Activated gamma-delta T cell treated with Interleukin-2 at 50 U/mL for 16 hours (primary cell): ENCODE data around the gene CPSF7.
"Not testable (repeated sequence)": the region's sequence is repeated elsewhere in the genome, so short reads cannot be mapped to it uniquely, and the experiment has no call there.

Source experiments
- DNase-seq: peaks from one replicate; pipeline ENCODE4 v3.0.0-alpha.2; 2020

The CPSF7 gene

GRCh38 chr11:61429691-61430582, at the start of gene CPSF7, which contains the start of gene SDHAF2:
Gene CPSF7 (minus strand): TSS chr11:61429975. CDS start chr11:61429235, 740 bp downstream.
Gene SDHAF2 (plus strand): TSS chr11:61430124. CDS start chr11:61430147, 23 bp downstream.
- DNase-seq: peak; percentile 98

GRCh38 chr11:61477727-61478148, 48.0 kb upstream of the CPSF7 start:
- peak; percentile 51 for DNase-seq

- DNase-seq: no peak
These were observed 47.4 kb upstream of the CPSF7 start for GRCh38 chr11:61477126-61477525.

GRCh38 chr11:61476371-61476770, 46.6 kb upstream of the CPSF7 start:
- no peak for DNase-seq

- DNase-seq: no peak
These were observed 45.7 kb upstream of the CPSF7 start for GRCh38 chr11:61475433-61475832.

- DNase-seq: no peak
These were observed 44.4 kb upstream of the CPSF7 start for GRCh38 chr11:61474013-61474643.

- DNase-seq: no peak
These were observed 43.7 kb upstream of the CPSF7 start for GRCh38 chr11:61473370-61474012.

- no peak for DNase-seq
These were observed 43.1 kb upstream of the CPSF7 start for GRCh38 chr11:61472868-61473267.

GRCh38 chr11:61472282-61472681, 42.5 kb upstream of the CPSF7 start:
- no peak for DNase-seq

- DNase-seq: no peak
These were observed 38.2 kb upstream of the CPSF7 start for GRCh38 chr11:61468002-61468401.

GRCh38 chr11:61467602-61468001, 37.8 kb upstream of the CPSF7 start:
- not testable (repeated sequence) for DNase-seq

- DNase-seq: no peak
These were observed 31.2 kb upstream of the CPSF7 start for GRCh38 chr11:61460986-61461385.

GRCh38 chr11:61460474-61460881, 30.7 kb upstream of the CPSF7 start:
- no peak for DNase-seq

- DNase-seq: no peak
These were observed 24.7 kb upstream of the CPSF7 start for GRCh38 chr11:61454520-61454919.

GRCh38 chr11:61453695-61454094, 23.9 kb upstream of the CPSF7 start:
- DNase-seq: no peak

GRCh38 chr11:61452825-61453224, 23.1 kb upstream of the CPSF7 start:
- no peak for DNase-seq

GRCh38 chr11:61448552-61448927, 18.8 kb upstream of the CPSF7 start:
- no peak for DNase-seq

GRCh38 chr11:61447601-61448551, 18.1 kb upstream of the CPSF7 start:
- DNase-seq: no peak

- peak; percentile 49 for DNase-seq
These were observed 16.5 kb upstream of the CPSF7 start for GRCh38 chr11:61446211-61446651.

GRCh38 chr11:61445516-61445915, 15.7 kb upstream of the CPSF7 start:
- no peak for DNase-seq

- DNase-seq: no peak
These were observed 12.8 kb upstream of the CPSF7 start for GRCh38 chr11:61442616-61443015.

GRCh38 chr11:61439615-61440014, 9.8 kb upstream of the CPSF7 start:
- no peak for DNase-seq
